GM06990 (cell line): ENCODE data around the gene GCLM.
A peak's percentile ranks its signal among the peaks of the same experiment; 100 is the strongest.

ENCODE experiments used
- DNase-seq: peaks from one replicate; pipeline ENCODE4 v3.0.0-alpha.2; 2011; ENCODE audit not compliant: insufficient read length; ENCODE audit errors: extremely low read depth
- H3K27me3 ChIP-seq: replicated peaks from 2 replicates; pipeline ENCODE4 v1.6.0; 2011; ENCODE audit warnings: low read length; ENCODE audit not compliant: control insufficient read depth, insufficient read depth
- H3K36me3 ChIP-seq: 2 replicates; pipeline ENCODE4 v1.5.1; 2011; ENCODE audit warnings: low read length; ENCODE audit not compliant: control insufficient read depth, insufficient read depth
- H3K4me3 ChIP-seq: replicated peaks from 2 replicates; pipeline ENCODE4 v1.5.1; 2011; ENCODE audit warnings: low read depth, mild to moderate bottlenecking, control low read depth, low read length
- TF ChIP-seq, protein P1 (sequence below): IDR thresholded peaks from 2 replicates; pipeline ENCODE4 v1.5.1; 2011; ENCODE audit warnings: low read length, control low read depth, mild to moderate bottlenecking, inconsistent platforms; ENCODE audit not compliant: insufficient read depth, poor library complexity, severe bottlenecking

The GCLM gene

DNA sequence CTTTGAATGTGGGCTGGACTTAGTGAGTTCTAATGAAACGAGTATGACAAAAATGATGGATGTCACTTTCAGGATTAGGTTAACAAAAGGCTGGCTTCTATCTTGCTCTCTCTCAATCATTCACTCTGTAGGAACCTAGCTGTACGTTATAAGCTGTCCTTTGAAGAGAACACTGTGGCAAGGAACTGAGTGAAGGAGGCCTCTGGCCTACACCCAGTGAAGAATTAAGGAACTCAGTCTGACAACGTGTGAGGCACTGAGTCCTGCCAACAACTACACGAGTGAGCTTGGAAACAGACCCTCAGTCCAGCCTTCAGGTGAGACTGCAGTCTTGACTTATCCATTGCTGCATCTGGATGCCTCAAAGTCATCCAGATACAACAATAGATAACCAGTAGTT lies 27.0 kb downstream of the GCLM start:
- DNase-seq, result no peak
- H3K4me3 ChIP-seq, result no peak overlapping the region
- H3K36me3 ChIP-seq, result peaks cover 3% of the 10 kb centered on the region
- no peaks in the 10 kb centered on the region for H3K27me3 ChIP-seq
- TF ChIP-seq, protein P1, sequence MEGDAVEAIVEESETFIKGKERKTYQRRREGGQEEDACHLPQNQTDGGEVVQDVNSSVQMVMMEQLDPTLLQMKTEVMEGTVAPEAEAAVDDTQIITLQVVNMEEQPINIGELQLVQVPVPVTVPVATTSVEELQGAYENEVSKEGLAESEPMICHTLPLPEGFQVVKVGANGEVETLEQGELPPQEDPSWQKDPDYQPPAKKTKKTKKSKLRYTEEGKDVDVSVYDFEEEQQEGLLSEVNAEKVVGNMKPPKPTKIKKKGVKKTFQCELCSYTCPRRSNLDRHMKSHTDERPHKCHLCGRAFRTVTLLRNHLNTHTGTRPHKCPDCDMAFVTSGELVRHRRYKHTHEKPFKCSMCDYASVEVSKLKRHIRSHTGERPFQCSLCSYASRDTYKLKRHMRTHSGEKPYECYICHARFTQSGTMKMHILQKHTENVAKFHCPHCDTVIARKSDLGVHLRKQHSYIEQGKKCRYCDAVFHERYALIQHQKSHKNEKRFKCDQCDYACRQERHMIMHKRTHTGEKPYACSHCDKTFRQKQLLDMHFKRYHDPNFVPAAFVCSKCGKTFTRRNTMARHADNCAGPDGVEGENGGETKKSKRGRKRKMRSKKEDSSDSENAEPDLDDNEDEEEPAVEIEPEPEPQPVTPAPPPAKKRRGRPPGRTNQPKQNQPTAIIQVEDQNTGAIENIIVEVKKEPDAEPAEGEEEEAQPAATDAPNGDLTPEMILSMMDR, result no peak

DNA sequence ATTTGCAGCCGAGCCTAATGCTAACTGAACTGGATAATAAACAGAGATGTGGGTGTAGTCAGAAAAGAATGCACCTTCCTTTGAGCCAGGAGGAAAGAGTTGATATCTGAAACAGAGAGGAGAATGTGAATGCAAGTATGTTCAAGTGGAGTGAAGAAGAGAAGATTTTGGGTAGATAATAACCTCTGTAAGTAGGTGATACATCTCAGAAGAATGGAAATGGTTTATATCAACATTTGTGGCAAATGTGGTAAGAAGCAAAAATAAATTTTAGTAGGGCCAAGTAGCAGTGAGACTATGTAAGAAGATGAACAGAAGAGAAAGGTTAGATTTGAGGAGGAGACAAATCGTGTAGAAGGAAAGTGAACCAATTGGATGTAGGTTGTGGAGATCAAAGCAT lies 28.5 kb downstream of the GCLM start:
- Histone ChIP-seq H3K4me3 (no peak overlapping the region), H3K27me3 (no peaks in the 10 kb centered on the region), H3K36me3 (peaks cover 3% of the 10 kb centered on the region)
- no peak for DNase-seq
- TF ChIP-seq, protein P1, result no peak

DNA sequence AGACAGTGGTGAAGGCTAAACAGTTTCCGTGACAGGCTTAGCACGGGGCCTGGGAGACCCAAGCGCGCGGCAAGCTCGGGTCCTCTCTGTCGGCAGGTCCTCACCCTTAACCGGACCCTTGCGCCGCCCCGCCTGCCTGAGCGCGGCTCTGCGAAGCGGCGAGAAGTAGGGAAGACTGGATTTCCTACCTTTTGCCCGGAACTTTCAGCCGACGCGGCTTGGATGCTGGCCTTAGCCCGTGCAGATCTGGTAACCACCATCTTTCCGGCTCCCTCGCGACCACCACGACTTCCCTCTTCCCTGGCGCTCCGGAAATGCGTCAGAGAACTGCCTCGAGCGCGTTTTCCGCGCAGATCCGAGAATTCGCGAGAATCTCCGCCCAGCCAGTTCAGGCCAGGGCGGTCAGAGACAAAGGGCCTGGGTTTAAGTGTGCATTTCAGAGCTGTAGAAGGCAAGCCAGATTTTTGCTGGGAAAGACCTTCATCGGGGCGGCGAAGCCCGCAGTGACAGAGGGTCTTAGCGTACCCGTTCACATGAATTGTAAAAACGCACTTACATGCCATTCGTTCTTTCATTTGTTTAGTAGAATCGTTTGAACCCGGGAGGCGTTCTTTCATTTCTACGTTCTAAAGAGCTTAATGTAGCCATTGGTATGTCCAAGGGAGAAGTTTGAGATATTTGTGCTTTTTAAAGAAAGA lies 30.2 kb downstream of the GCLM start, which contains the start of gene DNTTIP2:
Gene DNTTIP2 (minus strand): TSS at position 318 of the 698 bp plus-strand sequence. CDS start 58 bp downstream, at position 260.
- peaks cover 7% of the 10 kb centered on the region for H3K36me3 ChIP-seq
- H3K27me3 ChIP-seq, result no peaks in the 10 kb centered on the region
- H3K4me3 ChIP-seq, result peak within 1 kb of the TSS; percentile 98
- DNase-seq, result peak; percentile 85
- TF ChIP-seq, protein P1, result no peak

DNA sequence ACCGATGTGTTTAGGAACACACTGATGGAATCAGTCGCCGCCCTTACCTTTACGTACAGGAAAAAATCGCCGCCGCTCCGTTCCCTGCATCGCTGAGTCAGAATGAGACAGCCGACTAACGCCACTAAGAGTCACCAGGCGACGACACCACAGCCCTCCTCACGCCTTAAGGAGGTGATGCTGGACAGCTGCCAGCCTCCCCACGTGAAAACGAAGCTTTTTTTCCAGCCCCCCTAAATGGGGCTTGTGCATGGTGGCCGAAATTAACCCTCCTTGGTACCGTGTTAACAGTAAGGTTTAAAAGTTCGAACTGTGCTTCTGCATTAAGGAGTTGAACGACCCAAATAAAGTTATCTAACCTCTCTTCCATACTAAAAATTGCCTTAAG lies 30.7 kb downstream of the GCLM start:
- no peaks in the 10 kb centered on the region for H3K27me3 ChIP-seq
- peak overlapping the region; percentile 98 for H3K4me3 ChIP-seq
- peak; percentile 48 for DNase-seq
- TF ChIP-seq, protein P1, result no peak
- H3K36me3 ChIP-seq, result peaks cover 7% of the 10 kb centered on the region

DNA sequence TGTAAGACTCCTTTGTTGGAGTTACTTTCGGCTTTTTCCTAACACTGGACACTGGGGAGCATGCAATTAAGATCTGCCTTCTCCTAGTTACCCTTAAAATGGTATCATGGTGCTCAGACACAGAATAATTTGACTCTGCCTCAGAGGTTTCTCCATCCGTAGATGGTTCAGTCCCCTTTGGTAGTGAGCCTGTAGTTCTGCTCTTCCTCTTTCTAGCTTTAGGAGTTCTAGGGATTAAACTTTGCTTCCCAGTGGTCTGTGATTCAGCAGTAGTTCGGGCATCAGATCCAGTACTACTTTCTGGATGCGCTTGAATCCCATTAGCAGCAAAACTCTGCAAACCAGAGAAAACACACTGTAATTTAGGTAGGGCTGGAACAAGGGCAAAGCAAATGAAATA lies 31.7 kb downstream of the GCLM start:
- TF ChIP-seq, protein P1, result no peak
- no peak for DNase-seq
- Histone ChIP-seq H3K36me3 (peaks cover 11% of the 10 kb centered on the region), H3K27me3 (no peaks in the 10 kb centered on the region), H3K4me3 (no peak overlapping the region)

DNA sequence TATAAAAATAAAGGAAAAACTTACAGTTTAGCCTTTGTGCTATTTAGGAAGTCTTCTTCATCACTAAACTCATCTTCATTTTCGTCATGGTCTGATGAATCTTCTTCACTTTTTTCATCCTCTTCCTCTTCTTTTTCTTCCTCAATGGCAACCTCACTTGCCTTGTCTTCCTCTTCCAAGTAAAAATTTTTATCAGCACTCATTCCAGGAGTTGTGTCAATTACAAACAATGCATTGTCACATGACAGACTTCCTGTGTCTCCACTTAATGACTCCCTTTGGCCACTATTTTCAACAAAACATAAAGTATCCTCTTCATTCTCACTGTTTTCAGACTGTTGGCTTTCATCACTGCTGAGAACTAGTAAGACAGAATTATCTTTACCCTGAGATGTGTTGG lies 33.0 kb downstream of the GCLM start:
- Histone ChIP-seq H3K27me3 (no peaks in the 10 kb centered on the region), H3K4me3 (no peak overlapping the region), H3K36me3 (peaks cover 15% of the 10 kb centered on the region)
- DNase-seq, result no peak
- TF ChIP-seq, protein P1, result no peak
